Right kidney (tissue), 1 donor: ENCODE data around the gene PAX3.

ENCODE experiments used
- DNase-seq: peaks from one replicate; pipeline ENCODE4 v3.0.0-alpha.2; 2016

The PAX3 gene

DNA sequence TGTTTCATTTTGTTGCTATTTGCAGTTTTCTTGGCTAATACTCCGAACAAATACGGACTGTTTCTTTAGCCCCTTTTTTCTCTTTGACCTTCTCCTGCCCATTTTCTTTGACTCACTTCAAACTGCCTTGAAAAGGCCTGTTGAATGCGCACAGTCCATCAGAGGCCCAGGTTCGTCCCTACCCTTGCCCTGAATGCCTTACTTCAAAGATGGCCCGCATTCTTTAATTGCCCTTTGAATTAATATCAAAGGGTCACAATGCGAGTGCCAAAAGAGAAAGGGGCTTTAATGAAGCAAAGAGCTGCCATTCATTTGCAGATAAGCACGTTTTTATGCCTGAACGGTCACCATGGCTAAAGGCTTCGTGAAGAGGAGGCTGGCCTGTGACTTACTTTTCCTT lies 29.7 kb downstream of the PAX3 start:
- DNase-seq, result no peak

- no peak for DNase-seq
These were observed 30.3 kb downstream of the PAX3 start for GRCh38 chr2:222268311-222268990.

- no peak for DNase-seq
These were observed 33.9 kb downstream of the PAX3 start for GRCh38 chr2:222264791-222265320.

GRCh38 chr2:222261504-222261903 lies 37.3 kb downstream of the PAX3 start:
- DNase-seq, result no peak

DNA sequence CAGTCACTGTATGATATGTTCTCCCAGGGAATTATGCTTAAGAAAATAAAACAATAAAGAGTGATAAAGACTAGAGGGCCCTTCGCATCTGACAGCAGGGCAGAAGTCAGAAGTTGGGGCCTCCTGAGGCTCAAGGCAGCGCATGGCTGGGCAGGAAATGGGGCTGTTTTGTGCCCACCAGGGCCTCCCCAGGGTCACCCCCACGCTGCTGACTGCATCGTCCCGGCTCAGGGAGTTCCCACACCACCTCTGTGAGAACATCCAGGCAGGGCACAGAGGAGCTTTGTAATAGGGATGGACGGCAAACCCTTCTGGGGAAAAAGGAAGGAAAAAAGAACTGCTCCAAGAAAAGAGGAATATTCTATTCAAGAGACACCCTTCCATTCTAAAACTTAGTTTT lies 41.2 kb downstream of the PAX3 start:
- no peak for DNase-seq

DNA sequence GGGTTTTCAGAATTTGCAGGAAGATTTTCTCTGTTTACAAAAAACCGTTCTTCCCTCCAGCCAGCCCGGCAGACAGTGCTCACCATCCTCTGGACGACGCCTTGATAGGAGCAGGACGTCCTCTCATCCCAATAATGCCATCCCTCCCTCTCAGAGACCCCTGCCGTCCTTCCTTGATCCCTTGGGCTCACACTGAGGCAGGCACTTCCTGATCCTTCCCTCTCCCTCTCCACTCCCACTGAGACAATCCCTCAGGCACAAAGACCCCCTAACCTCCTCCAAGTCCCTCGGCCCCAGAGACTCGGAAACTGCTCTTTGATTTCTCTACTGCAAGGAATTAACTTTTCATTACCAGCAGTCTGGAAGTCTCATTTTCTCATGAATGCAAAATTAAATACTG lies 42.5 kb downstream of the PAX3 start:
- DNase-seq, result no peak

DNA sequence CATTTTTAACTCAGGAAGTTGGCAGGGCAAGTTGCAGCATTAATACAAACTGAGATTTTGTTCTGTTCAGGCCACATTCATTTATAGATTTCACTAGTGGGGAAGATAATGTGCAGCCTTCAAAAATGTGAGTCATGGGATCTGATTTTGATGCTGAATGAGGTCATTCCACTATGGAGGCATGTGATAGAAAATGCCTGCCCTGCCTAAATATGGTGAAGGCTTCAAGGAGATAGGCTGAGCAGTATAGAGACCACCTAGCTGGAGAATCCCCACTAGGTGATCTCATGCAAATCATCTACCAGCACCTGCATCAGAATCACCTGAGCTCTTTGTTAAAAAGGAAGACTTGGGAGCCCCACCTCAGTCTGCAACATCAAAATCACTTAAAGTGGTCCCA lies 43.7 kb downstream of the PAX3 start:
- no peak for DNase-seq

- DNase-seq, result no peak
These were observed 48.5 kb downstream of the PAX3 start for GRCh38 chr2:222250313-222250712.

DNA sequence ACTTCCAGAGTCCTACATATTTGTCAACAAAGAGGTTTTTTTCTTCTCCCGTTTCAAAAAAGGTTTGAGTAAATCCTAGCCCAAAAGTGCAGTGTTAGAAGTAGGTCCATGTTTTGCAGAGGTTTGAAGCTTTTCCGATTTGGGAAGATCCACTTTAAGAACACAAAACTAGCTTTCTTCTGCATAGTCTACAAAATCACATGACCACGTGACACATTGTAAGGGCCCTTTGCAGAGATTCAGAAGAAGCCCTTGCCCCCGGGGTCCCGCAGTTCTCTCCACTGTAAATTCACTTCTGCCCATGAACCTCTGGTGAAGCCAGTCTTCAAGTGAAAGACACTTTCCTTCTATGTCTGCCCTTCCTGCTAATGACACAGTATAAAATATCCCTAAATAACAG lies 49.4 kb downstream of the PAX3 start:
- DNase-seq, result no peak

DNA sequence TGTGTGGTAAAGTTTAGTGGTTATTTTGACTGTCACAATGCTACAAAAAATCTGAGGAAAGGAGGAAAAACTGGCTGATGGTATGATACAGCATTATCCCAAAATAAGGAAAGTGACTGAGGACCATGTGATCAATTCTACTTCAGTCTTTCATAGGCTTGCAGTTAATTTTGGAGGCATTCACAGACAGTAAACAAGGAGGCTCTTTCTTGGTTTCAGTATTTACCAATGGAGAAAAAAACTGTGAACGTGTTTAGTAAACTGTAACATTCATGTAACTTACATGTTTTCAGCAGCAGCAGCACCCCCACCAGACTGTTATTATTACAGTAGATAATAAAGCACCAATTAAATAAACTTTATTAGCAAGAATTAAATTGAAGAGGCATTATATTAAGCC lies 50.0 kb downstream of the PAX3 start:
- no peak for DNase-seq

DNA sequence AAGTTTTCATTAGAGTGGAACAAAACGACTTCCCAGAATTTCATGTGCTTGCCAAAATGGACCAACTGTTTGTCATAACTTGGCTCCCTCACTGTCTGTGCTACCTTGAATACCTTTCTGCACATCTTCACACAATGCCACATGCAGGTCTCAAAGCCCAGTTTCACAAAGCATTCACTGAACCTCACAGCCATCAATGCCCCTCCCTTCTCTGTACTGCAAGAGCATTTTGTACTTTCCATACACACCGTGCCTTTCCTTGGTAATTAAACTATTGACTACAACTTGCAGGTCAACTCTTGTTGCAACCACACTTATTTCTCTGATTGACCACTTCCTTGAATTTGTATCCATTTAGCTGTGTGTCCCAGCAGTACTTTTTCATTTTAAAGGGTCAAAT lies 50.5 kb downstream of the PAX3 start:
- no peak for DNase-seq

DNA sequence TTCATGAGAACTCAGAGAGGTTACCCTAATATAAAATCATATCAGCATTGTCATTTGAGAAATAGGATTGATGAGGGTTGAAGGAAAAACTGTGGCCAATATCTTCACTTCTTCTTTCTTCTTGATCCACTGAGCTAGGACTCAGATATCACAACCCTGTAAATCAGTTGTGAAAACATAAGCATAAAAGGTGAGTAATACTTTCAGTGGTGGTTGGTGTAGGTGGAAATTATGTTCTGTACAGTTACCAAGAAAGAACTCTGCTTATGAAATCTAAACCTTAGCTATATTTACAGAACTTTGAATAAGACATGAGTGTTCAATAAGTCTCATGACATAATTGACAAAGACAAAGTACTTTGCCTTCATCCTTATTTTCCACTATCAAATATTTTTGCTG lies 56.3 kb downstream of the PAX3 start:
- DNase-seq, result no peak

DNA sequence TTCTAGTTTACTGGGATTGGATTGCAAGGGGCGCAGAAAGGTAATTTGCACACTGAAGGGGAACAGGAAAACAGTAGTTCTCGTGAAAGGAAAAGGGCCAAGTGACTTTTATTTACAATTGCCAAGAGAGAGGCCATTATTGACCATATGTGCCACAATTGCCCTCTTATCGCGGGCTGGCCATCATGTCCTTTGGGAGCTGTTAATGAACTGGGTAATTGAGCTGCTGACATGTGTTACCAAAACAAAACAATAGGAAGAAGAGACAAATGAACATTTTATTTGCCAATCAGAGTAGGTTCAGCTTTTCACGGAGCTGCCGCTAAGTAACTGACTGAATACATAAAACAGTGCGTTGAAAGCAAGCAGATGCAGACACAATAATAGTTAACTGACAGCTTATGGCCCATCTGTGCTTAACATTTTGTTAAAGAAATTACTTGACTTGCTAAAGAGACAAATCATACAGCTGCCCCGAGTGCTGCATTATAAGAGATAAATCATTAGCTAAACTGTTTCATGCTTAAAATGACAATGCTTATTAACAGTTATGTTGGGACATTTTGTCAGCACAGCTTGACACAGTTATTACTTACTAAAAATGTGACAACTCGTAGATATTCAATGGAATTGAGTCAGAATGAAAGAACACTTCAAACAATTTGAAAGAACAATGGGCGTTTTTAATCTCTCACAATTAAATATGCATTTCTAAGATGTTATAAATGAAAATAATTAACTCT lies 57.5 kb downstream of the PAX3 start:
- peak; percentile 9 for DNase-seq

- peak; percentile 8 for DNase-seq
These were observed 58.1 kb downstream of the PAX3 start for GRCh38 chr2:222240676-222241049.

DNA sequence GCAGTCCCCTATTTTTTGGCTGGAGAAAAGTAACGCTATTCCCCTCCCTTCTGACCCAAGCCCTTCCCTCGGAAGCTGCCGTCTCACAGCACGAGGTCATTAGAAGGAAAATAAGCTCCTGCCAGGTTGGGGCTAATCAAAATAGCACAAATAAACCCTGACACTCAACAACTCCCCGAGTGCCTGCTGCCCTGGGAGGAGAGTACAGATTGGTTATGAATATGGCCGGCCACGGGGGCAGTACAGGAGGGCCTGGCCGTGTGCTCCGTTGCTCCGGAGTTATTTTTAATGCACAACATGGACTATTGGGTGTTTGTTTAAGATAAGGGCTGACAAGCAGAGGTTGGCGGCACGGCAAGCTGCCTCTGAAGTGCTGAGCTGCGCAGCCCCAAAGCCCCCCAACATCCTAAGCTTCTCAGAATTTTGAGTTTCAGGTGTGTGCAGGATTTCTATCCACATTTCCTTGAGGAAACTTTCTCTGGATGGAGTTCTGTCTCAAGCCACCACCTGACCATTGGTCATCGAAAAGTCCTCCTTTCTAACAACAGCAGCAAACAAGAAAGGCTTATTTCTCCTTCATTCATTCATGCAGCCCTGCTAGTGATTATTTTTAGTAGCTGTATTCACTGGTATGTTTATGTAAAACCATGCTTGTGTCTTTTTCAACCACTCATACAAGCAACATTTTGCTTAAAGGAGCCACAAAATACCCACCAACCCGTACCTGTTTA lies 58.7 kb downstream of the PAX3 start:
- DNase-seq, result peak; percentile 29

- no peak for DNase-seq
These were observed 59.7 kb downstream of the PAX3 start for GRCh38 chr2:222239091-222239490.

DNA sequence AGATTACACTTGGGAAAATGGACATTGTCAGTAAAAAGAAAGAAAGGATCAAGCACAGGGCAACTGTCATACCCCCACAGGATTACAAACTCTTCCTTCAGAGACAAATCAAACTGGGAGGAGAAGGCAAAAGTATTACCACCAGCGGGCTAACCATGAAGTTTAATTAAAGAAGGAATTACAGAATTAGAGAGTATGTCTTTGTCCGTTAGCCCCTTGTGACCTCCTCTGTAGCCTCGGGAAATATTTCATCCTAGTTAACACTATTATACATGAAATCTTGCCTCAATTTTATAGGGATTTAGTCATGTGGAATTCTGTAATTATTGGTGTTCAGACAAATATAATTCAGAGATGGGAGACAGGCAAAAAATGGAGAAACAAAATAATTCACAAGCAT lies 60.7 kb downstream of the PAX3 start:
- DNase-seq, result no peak

DNA sequence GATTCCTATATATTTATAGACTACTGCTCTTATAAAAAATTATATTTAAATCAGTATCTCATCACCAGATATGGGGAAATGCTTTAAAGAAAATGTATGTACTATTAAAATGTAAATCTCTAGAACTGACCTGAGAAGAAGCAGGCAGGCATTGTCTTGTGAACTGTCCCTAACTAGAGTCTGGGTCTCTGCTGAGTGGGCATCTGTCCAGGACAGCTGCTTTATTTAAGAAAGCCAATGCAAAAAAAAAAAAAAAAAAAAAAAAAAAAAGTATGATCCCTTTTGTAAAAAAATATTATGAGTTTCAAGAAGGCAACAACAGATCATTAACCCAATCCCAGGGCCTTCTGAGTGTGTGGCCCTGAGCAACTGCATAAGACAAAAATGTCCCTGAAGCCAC lies 66.0 kb downstream of the PAX3 start:
- no peak for DNase-seq

- no peak for DNase-seq
These were observed 66.4 kb downstream of the PAX3 start for GRCh38 chr2:222232372-222232771.

DNA sequence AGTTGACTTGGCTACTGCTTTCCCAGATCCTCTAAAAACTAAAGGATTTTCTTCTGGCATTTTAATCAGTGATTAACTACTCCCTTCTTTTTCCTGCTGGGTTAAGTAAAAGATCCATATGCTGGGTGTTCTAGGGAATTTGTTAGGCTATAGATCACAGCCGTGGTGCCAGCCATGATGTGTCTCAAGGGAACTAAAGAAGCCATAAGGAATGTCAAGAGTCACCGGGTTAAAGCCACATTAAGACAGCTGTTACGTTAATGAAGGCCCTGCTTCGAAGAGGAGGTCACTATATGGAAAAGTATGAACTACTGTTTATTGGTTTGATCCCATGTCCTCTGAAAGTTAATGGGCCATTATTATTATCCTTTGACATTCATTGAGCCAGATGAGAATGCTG lies 70.7 kb downstream of the PAX3 start:
- DNase-seq, result no peak

DNA sequence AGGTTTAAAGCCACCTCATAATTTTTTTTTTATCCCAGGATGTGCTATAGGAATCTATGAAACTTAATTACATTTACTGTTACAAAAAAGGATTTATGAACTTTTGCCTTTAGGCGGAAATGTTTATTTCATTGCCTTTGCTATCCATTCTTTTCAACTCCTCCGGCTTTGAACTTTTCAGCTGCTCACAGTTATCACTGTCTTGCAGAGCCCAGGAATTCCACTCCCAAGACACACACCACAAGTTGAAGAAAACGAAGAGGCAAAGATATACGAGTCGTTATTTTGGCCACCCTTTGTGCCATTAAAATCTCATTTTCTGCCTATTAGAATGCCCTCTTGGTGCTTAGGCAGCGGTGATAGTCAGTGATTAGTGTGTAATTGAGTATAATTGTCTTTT lies 80.0 kb downstream of the PAX3 start:
- no peak for DNase-seq

DNA sequence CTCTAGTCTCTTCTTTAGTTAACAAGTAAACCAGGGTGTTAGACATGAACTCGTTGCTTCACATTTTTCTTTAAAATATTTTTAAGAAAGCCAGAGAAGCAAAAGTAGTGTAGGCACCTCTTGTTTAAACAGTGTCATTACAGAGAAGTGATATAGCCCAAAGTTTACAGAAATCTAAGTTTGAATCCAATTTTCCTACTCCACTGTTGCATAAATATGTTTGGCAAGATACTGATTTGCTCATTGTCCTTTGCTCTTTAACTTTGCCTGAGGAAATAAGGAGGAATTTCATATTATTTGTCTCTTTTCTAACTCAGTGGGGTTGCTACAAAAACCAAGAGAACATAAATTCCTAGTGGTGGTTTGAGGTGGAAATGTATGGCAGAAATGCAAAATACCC lies 81.1 kb downstream of the PAX3 start:
- no peak for DNase-seq

- DNase-seq, result no peak
These were observed 83.9 kb downstream of the PAX3 start for GRCh38 chr2:222214885-222215284.

DNA sequence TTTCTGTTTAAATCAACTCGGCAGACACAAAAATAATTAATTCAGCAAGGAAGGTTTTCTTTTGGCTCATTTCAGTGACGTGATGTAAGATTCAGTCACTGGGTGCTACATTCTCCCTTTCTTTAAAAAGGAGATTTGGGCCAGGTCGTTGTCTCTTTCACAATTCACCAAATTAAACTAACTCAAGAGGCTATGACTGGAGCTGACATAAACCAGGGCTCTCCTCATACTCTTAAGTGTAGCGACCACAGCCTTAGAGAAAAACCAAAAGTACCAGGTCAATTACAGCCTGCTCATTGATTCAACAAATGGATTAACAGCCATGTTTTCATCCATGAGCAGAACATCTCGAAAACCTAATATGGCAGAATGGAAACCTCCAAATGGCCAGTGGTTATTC lies 85.7 kb downstream of the PAX3 start:
- no peak for DNase-seq
